ENCODE measurements around the gene GTF2F2. TPM values are rescaled to one million over a fixed set of nuclear protein-coding genes. Genes with fewer than 3 reads are reported as not detected.
A peak's percentile ranks its signal among the peaks of the same experiment; 100 is the strongest.

GTF2F2 gene
- total RNA-seq, 1 experiment from 2014 or later, result 33.8 TPM

GRCh38 chr13:45278096-45278645 lies 157.9 kb downstream of the GTF2F2 start (continued):
- TF ChIP-seq AR (CRISPR knock-in tag; IDR thresholded peaks at IDR 0.05) (no peak), ELF4 (CRISPR knock-in tag; IDR thresholded peaks at IDR 0.05; ENCODE audit: low read depth) (no peak), ZNF232 (CRISPR knock-in tag; IDR thresholded peaks at IDR 0.05) (no peak), ZNF121 (CRISPR knock-in tag; IDR thresholded peaks at IDR 0.05) (no peak), ZNF423 (CRISPR knock-in tag; IDR thresholded peaks at IDR 0.05) (no peak), ETV6 (CRISPR knock-in tag; IDR thresholded peaks at IDR 0.05) (no peak), CREB1 (CRISPR knock-in tag; IDR thresholded peaks at IDR 0.05) (no peak), ZNF138 (CRISPR knock-in tag; conservative IDR thresholded peaks at IDR 0.05) (no peak), ZNF317 (CRISPR knock-in tag; IDR thresholded peaks at IDR 0.05; ENCODE audit: borderline replicate concordance, low read depth) (no peak)

GRCh38 chr13:45280011-45280410 lies 159.7 kb downstream of the GTF2F2 start:
- ChIA-PET CTCF (interaction anchor here (0.7 to 3.6 kb wide), 11 partner anchors 8 to 449 kb away, joined by 3 to 67 read pairs (median 6); no protein-coding TSS in a partner anchor), POLR2A (no interaction called here)
- no peak overlapping the region for H3K4me3 Mint-ChIP-seq
- H3K9me3 Mint-ChIP-seq, result peaks cover 10% of the 10 kb centered on the region
- peaks cover 6% of the 10 kb centered on the region for H3K4me1 Mint-ChIP-seq
- DNase-seq (ENCODE audit: low spot score) (no peak), ATAC-seq (no peak)
- H3K27ac Mint-ChIP-seq, result peak overlapping the region; percentile 58
- no peaks in the 10 kb centered on the region for H3K27me3 Mint-ChIP-seq (ENCODE audit: low read depth)
- peaks cover 13% of the 10 kb centered on the region for H3K36me3 Mint-ChIP-seq
- TF ChIP-seq ELF4 (CRISPR knock-in tag; IDR thresholded peaks at IDR 0.05; ENCODE audit: low read depth) (no peak), USF2 (CRISPR knock-in tag; IDR thresholded peaks at IDR 0.05) (no peak), ATF6 (CRISPR knock-in tag; IDR thresholded peaks at IDR 0.05) (no peak), CREB1 (CRISPR knock-in tag; IDR thresholded peaks at IDR 0.05) (no peak), ZNF416 (CRISPR knock-in tag; IDR thresholded peaks at IDR 0.05) (no peak), ETV6 (CRISPR knock-in tag; IDR thresholded peaks at IDR 0.05) (no peak), MXD4 (CRISPR knock-in tag; IDR thresholded peaks at IDR 0.05; ENCODE audit: borderline replicate concordance) (no peak), ZBTB21 (CRISPR knock-in tag; IDR thresholded peaks at IDR 0.05; ENCODE audit: borderline replicate concordance) (no peak), ZSCAN18 (CRISPR knock-in tag; IDR thresholded peaks at IDR 0.05) (no peak), ATF1 (CRISPR knock-in tag; IDR thresholded peaks at IDR 0.05) (no peak), MAX (CRISPR knock-in tag; IDR thresholded peaks at IDR 0.05) (no peak), FOXK1 (CRISPR knock-in tag; IDR thresholded peaks at IDR 0.05) (no peak), PRRX2 (CRISPR knock-in tag; IDR thresholded peaks at IDR 0.05) (no peak), ZNF138 (CRISPR knock-in tag; conservative IDR thresholded peaks at IDR 0.05) (no peak), PREB (CRISPR knock-in tag; IDR thresholded peaks at IDR 0.05; ENCODE audit: borderline replicate concordance) (no peak)

Data from WTC11 (cell line).